Gastroesophageal sphincter (tissue), 4 donors: Measurements from ENCODE around the gene SULT1C4. TPM values are rescaled to one million over a fixed set of nuclear protein-coding genes. Genes with fewer than 3 reads are reported as not detected.

Experiments
- ATAC-seq: fragments of 150-250 bp; one replicate; pipeline ENCODE4 v1.9.1; 2016; ENCODE audit warnings: mild to moderate bottlenecking, moderate library complexity
- H3K27ac ChIP-seq, 4 donors: fragments of 200-600 bp; sonication (generic) in 3 of 4; 1 replicate in 3 of 4; 2 replicates in 1 of 4; pipeline ENCODE4 v1.5.1; 2016 to 2019
- H3K27me3 ChIP-seq: fragments of 200-600 bp; sonication (generic); one replicate; pipeline ENCODE4 v1.5.1; 2019
- H3K36me3 ChIP-seq, 2 donors: fragments of 200-600 bp; sonication (generic); one replicate each; pipeline ENCODE4 v1.5.1; 2019; ENCODE audit warnings: control low read depth in 1 of 2
- H3K4me1 ChIP-seq, 3 donors: fragments of 200-600 bp; sonication (generic); 1 replicate in 2 of 3; 2 replicates in 1 of 3; pipeline ENCODE4 v1.5.1; 2016 to 2019; ENCODE audit warnings: control low read depth in 2 of 3
- H3K4me3 ChIP-seq, 2 donors: fragments of 200-600 bp; sonication (generic); one replicate each; pipeline ENCODE4 v1.5.1; 2019; ENCODE audit warnings: mild to moderate bottlenecking in 1 of 2, moderate library complexity in 1 of 2
- H3K9me3 ChIP-seq, 3 donors: fragments of 200-600 bp; sonication (generic); one replicate each; pipeline ENCODE4 v1.5.1; 2017 to 2019; ENCODE audit warnings: control low read depth in 2 of 3
- CTCF ChIP-seq, 4 experiments: fragments of 200-600 bp in 2 of 4; fragments of 450-650 bp in 2 of 4; sonication (generic) in 1 of 4; IDR thresholded peaks; one replicate each; pipeline ENCODE4 v1.5.1; 2017 to 2019; ENCODE audit warnings: antibody characterized with exemption in 4 of 4, mild to moderate bottlenecking in 2 of 4, moderate library complexity in 2 of 4
- EP300 ChIP-seq: sonication (generic); formaldehyde crosslinking; IDR thresholded peaks from one replicate; pipeline ENCODE4 v1.6.1; 2017; ENCODE audit warnings: antibody characterized with exemption, mild to moderate bottlenecking
- POLR2A ChIP-seq, 2 donors: fragments of 450-650 bp; IDR thresholded peaks; one replicate each; pipeline ENCODE4 v1.6.1; 2017; ENCODE audit warnings: antibody characterized with exemption in 2 of 2, mild to moderate bottlenecking in 2 of 2, moderate library complexity in 1 of 2
- POLR2AphosphoS5 ChIP-seq: sonication (generic); formaldehyde crosslinking; IDR thresholded peaks from one replicate; pipeline ENCODE4 v1.6.1; 2017; ENCODE audit warnings: antibody characterized with exemption
- WGBS, 2 donors: methylation state at CpG; one replicate each; pipeline ENCODE4 v1.1.5; 2018; ENCODE audit warnings: low coverage in 1 of 2; 5-methylcytosine and 5-hydroxymethylcytosine counted together
- total RNA-seq, 4 donors: library from RNA; depleted of rRNA; stranded (reverse); fragments of >200 nt; gene quantifications; one replicate each; pipeline ENCODE4 v1.1.0, GENCODE V29; 2016

SULT1C4 gene
- total RNA-seq, 4 donors from 2014 or later, result 2.3 to 8.1 (median 5.9) TPM

GRCh38 chr2:108417254-108417653 is 39.5 kb downstream of the SULT1C4 start:
- TF ChIP-seq CTCF (IDR thresholded peaks at IDR 0.05) (no peak), POLR2AphosphoS5 (no peak), POLR2A (IDR thresholded peaks at IDR 0.05) (no peak), EP300 (no peak)
- ATAC-seq, result no peak

DNA sequence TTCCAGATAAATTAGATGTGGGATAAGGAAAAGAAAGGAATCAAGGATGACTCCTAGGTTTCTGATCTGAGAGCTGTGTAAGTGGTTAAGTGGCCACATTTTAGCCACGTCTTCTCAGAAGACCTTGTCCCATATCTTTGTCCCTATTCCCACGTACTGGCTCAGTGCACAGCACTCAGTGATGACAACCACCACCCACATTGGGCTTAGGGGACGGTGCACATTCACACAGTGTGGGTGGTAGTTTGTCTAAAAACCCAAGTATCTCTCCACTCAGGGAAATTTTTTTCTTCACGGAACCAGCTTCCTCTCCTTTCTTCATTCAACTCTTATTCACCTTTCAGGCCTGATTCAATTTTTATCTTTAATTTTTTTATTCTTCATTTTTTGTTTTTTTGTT is 40.7 kb downstream of the SULT1C4 start:
- TF ChIP-seq POLR2AphosphoS5 (no peak), CTCF (IDR thresholded peaks at IDR 0.05) (no peak), POLR2A (IDR thresholded peaks at IDR 0.05) (no peak), EP300 (no peak)
- no peak overlapping the region for H3K4me3 ChIP-seq
- H3K4me1 ChIP-seq, result no peaks in the 10 kb centered on the region
- no peaks in the 10 kb centered on the region for H3K27me3 ChIP-seq
- no peaks in the 10 kb centered on the region for H3K9me3 ChIP-seq
- no peak overlapping the region for H3K27ac ChIP-seq
- whole genome bisulfite sequencing, 2 donors, result 74 to 91% methylated on average over 4 of the region's 4 CpGs
- ATAC-seq, result no peak
- H3K36me3 ChIP-seq, result no peaks in the 10 kb centered on the region

More at GRCh38 chr2:108417254-108417653, 39.5 kb downstream of the SULT1C4 start:
- Histone ChIP-seq H3K4me3 (no peak overlapping the region), H3K27ac (no peak overlapping the region), H3K27me3 (no peaks in the 10 kb centered on the region), H3K9me3 (no peaks in the 10 kb centered on the region), H3K4me1 (no peaks in the 10 kb centered on the region), H3K36me3 (no peaks in the 10 kb centered on the region)
- WGBS, 2 donors, result 86 to 90% methylated on average over 2 of the region's 2 CpGs

GRCh38 chr2:108423067-108423466 is 45.3 kb downstream of the SULT1C4 start:
- ATAC-seq, result no peak
- H3K4me3 ChIP-seq, result no peak overlapping the region
- no peaks in the 10 kb centered on the region for H3K9me3 ChIP-seq
- H3K27me3 ChIP-seq, result no peaks in the 10 kb centered on the region
- WGBS, 2 donors, result 71 to 88% methylated on average over 1 of the region's 1 CpG
- H3K4me1 ChIP-seq, result no peaks in the 10 kb centered on the region
- TF ChIP-seq EP300, result no peak
- no peak for TF ChIP-seq CTCF (IDR thresholded peaks at IDR 0.05)
- TF ChIP-seq POLR2AphosphoS5, result no peak
- TF ChIP-seq POLR2A (IDR thresholded peaks at IDR 0.05), result no peak
- H3K27ac ChIP-seq, result no peak overlapping the region
- H3K36me3 ChIP-seq, result no peaks in the 10 kb centered on the region

- H3K4me3 ChIP-seq, result no peak overlapping the region
- no peak for ATAC-seq
- 94 to 100% methylated on average over 4 to 5 of the region's 8 CpGs for whole genome bisulfite sequencing, 2 donors
- no peaks in the 10 kb centered on the region for H3K4me1 ChIP-seq
- no peaks in the 10 kb centered on the region for H3K27me3 ChIP-seq
- H3K9me3 ChIP-seq, result no peaks in the 10 kb centered on the region
- H3K36me3 ChIP-seq, result no peaks in the 10 kb centered on the region
- TF ChIP-seq EP300 (no peak), POLR2A (IDR thresholded peaks at IDR 0.05) (no peak), POLR2AphosphoS5 (no peak), CTCF (IDR thresholded peaks at IDR 0.05) (no peak)
- no peak overlapping the region for H3K27ac ChIP-seq
Measured at GRCh38 chr2:108423502-108424251, 45.9 kb downstream of the SULT1C4 start.
